ENCODE measurements around the gene MRPL36.
"Not testable (repeated sequence)": the region's sequence is repeated elsewhere in the genome, so short reads cannot be mapped to it uniquely, and the experiment has no call there.

Gene MRPL36

GRCh38 chr5:1795506-1795905, 4.1 kb downstream of the MRPL36 start:
- DNase-seq: no peak

DNA sequence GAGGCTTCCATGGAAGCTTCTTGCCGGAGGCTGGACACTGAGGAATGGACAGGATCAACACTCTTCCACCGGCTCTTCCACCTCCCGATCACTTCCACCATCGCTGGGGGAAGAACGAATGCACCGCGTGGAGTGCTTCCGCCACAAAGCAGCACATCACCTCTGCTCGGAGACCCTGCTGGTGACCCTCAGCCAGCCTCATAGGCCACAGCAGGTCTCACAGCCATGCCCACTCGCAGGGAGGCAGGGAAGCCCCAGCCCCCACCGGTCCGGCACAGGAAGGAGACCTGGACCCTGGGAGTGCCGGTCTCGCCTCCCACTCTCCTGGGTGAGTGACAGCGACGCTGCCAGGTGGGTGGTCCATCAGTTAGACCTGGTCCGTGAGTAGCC, 4.7 kb downstream of the MRPL36 start:
- DNase-seq: no peak

DNA sequence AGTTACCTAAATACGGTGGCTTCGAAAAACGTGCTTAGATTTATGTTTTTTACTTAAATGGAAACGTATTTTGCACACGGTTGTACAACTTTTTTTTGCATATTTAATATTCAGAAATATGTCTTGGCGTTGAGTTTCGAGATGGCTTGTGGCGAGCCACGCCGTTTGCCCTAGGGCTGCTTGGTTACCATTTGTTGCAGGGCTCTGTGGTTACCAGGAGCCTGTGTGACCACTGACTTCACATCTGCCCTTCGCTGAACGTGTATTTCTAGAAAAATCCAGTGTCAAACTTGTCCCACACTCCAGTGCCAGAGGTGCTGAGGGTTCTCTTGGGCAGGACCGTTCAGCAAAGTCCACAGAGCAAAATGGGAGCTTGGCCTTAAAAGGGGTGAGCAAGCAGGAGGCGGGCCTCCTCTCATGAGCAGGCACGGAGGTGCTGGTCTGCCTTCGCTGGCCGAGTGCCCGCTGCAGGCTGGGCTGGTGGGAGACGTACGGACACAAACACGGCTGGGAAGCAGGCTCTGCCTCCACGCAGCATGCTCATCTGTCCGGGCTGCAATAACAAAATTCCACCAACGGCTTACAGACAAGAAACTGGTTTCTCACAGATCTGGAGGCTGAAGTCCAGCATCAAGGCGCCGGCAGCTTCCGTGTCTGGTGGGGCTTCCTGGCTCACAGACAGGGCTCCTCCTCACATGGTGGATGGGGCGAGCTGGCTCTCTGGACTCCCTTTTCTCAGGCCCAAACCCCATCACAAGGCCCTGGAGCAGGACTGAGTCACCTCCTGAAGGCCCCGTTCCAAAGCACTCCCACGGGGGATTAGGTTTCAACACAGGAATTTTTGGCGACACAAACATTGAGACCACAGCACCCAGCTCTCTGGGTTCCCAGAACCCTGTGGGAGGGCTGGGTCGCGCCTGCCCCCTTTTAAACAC, 5.4 kb downstream of the MRPL36 start:
- no peak for DNase-seq

DNA sequence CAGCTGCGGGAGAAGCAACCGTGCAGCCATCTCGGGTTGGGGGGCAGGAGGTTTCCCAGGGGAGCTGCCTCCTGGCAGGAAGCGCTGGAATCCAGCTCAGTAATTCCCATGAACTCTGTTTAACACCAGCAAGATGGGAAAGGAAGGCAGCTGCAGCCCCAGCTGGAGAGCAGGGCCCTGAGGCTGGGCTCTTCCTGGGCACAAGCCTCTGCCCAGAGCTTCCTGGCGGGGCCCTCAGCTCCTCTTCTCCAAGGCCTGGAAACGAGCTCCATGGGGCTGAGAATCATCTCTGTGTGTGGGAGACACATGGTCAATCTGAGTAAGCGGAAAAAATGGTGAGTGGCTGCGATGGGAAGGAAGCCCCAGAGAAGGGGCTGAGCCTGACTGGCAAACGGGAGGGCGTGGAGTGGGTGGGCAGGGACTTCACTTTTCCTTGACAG, 6.3 kb downstream of the MRPL36 start:
- peak; percentile 50 to 64 for DNase-seq

- DNase-seq: peak; percentile 92 to 95
These were observed 6.8 kb downstream of the MRPL36 start for GRCh38 chr5:1792842-1793266.

DNA sequence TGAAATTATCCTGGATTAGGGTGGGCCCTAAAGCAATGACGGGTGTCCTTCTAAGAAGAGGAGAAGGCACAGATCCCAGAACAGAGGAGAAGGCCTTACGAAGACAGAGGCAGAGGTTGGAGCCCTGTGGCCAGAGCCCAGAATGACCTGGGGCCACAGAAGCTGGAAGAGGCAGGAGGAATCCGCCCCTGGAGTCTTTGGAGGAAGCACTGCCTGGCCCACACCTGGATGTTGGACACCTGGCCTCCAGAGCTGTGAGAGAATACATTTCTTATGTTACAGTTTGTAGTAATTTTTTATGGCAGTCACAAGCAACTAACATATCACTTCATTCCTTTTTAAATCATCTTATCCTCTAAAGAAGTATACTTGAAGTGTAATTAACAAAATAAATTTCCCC, 8.5 kb downstream of the MRPL36 start:
- DNase-seq: no peak

- DNase-seq: no peak
These were observed 9.7 kb downstream of the MRPL36 start for GRCh38 chr5:1789834-1790471.

DNA sequence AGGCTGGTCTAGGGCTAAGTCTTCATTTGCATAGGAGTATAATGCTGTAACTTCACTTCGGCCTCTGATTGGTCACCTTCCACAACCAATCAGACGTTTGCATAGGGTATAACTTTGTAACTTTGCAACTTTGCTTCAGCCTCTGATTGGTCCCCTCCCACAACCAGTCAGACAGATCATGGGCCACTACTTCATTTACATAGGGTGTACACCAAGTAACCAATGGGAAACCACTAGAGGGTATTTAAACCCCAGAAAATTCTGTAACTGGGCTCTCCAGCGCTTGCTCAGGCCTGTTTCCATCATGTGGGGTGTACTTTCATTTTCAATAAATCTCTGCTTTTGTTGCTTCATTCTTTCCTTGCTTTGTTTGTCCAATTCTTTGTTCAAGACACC, 10.2 kb downstream of the MRPL36 start:
- DNase-seq: not testable (repeated sequence)

GRCh38 chr5:1788828-1789227, 10.8 kb downstream of the MRPL36 start:
- no peak for DNase-seq

- no peak for DNase-seq
These were observed 11.4 kb downstream of the MRPL36 start for GRCh38 chr5:1788200-1788599.

DNA sequence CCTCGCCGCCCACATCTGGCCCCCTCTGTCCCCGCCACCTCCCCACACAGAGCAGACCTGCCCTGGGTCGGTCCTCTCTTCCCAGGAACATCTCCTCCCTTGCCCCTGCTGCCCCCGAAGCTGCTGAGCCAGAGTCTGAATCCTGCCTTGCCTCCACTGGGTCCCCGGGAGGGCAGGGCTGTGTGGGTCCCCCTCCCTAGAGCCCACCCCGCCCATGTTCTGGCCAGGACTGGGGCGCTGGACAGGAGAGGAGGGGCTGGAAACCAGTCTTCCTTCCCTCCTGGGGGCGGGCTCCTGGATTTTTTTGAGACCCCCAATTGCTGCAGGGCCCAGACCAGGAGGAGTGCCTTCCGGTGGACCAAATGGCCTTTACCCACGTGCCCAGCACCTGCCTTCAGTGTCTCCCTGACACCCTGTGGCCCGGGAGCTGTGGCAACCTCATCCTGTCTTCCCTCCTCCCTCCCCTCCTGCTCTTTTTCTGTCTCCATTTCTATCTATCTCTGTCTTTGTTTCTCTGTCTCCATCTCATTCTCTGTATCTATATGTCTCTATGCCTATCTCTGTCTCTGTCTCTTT, 12.1 kb downstream of the MRPL36 start:
- DNase-seq: no peak

DNA sequence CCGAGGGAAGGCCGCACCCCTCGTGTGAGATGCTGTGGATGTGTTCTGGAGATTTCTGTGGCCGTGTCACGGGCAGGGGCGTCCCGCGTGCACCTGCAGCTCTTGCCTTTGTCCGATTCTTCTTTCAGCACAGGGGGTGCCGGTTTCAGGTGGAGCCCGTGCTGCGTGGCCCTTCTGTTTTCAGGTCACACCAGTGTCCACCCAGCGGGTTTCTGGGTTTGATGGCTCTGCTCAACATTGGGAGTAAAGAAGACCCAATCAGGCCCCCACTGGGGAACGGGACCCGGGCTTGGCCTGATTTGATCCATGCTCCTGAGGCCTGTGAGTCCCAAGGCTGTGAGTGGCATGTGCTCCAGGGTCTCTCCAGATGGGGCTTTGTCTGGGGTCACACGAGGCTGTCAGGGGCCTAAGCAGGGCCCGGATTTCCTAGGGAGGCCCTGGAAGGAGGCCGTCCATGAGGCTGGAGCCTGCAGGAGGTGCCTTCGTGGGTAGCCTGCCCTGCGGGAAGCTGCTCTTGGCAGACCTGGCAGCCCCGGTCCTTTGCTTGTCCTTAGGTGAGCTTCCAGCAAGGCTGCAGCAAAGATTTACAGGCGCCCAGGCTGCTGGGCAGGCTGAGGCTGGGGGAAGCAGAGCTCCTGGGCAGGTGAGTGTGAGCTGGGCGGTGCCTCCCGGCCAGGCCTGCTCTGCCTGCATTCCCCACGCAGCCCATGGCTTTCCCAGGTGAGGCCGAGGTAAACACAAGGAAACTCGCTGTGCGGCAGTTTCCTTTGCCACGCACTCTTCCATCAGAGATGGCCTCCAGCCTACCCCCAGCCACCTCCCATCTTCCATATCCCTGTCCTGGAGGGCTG, 12.8 kb downstream of the MRPL36 start:
- no peak for DNase-seq

DNA sequence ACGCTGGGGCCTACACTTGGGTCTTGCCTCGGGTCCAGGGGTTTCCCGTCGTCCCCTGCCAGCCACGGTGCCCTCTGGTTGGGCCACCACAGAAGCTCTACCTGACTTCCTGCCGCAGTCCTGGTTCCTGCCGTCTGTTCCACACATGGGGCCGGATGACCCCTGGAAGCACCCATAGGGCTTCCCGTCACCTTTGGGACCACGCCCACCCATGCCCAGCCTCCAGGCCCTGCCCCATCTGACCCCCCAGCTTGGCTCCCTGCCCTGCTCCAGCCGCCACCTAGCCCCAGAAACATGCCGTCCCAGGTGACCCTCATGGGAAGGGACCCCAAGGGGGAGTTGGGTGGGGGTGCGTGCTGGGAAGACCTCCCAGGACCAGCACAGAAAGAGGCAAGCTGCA, 13.7 kb downstream of the MRPL36 start:
- DNase-seq: no peak

DNA sequence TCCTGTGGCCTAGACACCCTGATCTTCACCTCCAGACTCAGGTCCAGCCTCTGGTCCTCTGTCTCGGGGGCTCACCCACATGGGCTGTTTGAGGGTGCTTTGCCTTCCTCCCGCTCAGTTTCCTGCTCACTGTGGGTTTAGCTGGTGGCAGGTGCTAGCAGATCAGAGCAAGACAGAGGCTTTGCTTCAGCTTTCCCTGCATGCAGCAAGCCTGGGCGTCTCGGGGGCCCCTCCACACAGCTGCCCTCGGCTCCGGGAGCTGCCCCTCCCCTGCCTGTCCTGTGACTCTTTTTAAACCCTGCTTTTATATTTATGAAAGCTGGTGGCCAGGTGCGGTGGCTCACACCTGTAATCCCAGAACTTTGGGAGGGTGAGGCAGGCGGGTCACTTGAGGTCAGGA, 14.6 kb downstream of the MRPL36 start:
- no peak for DNase-seq

DNA sequence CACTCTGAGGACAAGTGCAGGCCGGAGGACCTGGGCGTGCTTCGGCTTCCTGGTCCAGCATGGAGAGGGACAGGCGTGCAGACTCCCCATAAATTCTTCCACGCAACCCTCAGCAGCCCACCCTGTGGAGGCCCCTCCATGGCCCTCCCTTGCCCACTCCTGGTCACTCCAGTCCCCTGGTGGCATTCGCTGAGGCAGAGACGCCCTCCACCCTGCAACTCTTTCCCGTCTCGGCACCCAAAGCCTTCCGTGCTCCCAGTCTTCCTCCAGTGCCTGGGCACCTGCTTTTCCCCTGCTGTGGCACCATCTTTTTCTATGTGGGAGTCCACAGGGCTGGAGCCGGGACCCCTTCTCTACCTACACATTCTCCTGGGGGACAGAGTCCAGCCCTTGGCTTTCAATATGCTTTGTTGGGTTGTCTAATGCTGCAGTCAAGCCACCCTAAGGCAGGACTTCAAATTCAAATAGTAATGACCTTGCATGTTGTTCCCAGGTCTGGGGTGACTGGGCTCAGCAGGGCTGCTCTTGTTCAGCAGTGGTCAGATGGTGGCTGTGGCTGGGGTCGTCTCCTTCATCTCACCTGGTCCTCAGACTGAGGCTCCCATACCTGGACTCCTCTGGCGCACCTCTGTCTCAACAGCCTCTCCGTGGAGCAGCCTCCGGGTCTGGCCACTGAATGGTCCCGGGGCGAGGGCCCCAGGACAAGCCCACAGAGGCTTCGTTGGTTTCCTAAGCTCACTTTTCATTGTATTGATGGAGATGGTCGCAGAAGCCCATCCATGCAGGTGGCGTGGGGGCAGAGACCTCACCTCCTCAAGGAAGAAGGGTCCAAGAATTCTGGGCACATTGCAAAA, 15.2 kb downstream of the MRPL36 start:
- DNase-seq: no peak

GRCh38 chr5:1783216-1783554, 16.5 kb downstream of the MRPL36 start:
- no peak for DNase-seq

GRCh38 chr5:1782385-1783215, 17.0 kb downstream of the MRPL36 start:
- DNase-seq: no peak

- no peak for DNase-seq
These were observed 17.8 kb downstream of the MRPL36 start for GRCh38 chr5:1781726-1782384.

GRCh38 chr5:1781107-1781506, 18.5 kb downstream of the MRPL36 start:
- DNase-seq: no peak

- DNase-seq: no peak
These were observed 19.1 kb downstream of the MRPL36 start for GRCh38 chr5:1780614-1780930.
